HG03039 (cell line): ENCODE measurements around the gene ERN2.

ENCODE experiments used
- ATAC-seq: cut with Tn5 transposase; IDR thresholded peaks from one replicate; pipeline ENCODE4 v1.9.1; 2021; ENCODE audit warnings: mild to moderate bottlenecking, moderate library complexity; ENCODE audit not compliant: unreplicated experiment

The ERN2 gene

GRCh38 chr16:23689442-23690187, 23.4 kb downstream of the ERN2 start:
- ATAC-seq, result no peak

DNA sequence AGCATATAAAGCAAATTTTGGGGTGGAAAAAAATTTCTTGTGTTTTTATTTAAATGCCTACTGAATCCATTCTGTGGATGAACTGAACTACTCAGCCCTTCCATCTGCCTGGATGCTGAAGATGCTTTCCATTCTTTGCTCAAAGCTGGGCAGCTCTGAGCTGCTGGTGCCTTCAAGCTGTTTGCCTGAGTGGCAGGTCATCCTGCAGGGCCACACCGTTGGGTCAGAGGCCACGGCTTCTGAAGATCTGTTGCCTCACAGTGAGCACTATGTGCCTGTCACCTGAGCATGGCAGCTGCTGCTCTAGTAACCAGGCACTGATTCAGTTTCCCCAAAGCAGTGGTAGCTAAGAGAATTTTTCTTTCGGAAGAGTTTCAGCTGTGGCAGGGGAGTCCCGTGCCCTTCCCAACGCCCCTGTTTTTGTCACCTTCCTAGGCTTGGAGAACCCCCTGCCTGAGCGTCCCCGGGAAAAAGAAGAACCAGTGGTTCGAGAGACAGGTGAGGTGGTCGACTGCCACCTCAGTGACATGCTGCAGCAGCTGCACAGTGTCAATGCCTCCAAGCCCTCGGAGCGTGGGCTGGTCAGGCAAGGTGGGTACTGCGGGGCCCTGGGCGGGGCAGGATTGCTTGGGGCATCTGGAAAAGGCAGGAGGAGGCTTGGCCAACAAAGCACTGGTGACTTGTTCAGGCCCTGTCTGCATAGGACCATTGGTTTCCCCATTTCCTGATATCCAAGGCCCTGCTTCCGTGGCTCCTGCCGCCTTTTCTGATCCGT, 25.8 kb downstream of the ERN2 start:
- no peak for ATAC-seq

- ATAC-seq, result no peak
Measured at GRCh38 chr16:23683487-23683886, 29.5 kb downstream of the ERN2 start.

- no peak for ATAC-seq
Measured at GRCh38 chr16:23682181-23682580, 30.8 kb downstream of the ERN2 start.

DNA sequence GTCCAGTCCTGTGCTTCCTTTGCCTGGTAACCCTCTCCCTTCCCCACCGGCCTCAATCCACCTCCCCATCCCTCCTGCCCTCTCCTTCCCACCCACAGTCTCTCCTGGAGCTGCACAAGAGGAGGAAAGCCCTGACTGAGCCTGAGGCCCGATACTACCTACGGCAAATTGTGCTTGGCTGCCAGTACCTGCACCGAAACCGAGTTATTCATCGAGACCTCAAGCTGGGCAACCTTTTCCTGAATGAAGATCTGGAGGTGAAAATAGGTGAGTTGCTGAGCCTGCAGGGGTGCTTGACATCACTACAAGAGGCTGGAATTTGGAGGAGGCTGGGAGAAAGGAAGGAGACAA, 33.1 kb downstream of the ERN2 start:
- no peak for ATAC-seq

DNA sequence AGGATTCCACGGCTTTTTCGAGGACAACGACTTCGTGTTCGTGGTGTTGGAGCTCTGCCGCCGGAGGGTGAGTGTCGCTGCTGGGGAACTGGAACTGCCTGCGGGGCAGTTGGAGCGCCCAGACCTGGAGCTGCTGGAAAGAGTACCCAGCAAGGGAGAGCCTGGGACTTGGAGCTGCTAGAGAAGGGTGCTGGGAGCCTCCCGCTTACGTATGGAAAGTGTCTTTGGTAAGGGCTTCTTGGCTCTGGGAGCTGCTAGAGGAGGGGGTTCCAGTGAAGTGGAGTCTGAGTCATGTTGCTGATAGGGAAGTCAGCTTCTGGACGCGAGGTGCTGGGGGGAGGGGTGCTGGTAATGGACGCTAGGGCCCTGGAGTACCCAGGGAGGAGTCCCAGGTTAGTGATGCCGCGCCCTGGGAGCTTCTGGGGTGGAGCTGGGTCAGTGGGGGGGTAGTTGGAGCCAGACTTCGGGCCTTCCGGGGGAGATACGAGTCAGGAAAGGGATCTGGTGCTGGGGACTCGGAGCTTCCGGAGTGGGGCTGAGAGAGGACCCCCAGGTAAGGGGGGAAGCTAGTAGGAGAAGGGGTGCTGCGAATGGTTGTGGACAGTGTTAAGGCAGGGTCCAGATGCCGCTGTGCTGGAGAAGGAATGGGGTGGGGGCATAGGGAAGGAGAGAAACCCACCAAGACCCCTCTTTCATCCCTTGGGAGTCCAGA, 33.6 kb downstream of the ERN2 start:
- no peak for ATAC-seq

DNA sequence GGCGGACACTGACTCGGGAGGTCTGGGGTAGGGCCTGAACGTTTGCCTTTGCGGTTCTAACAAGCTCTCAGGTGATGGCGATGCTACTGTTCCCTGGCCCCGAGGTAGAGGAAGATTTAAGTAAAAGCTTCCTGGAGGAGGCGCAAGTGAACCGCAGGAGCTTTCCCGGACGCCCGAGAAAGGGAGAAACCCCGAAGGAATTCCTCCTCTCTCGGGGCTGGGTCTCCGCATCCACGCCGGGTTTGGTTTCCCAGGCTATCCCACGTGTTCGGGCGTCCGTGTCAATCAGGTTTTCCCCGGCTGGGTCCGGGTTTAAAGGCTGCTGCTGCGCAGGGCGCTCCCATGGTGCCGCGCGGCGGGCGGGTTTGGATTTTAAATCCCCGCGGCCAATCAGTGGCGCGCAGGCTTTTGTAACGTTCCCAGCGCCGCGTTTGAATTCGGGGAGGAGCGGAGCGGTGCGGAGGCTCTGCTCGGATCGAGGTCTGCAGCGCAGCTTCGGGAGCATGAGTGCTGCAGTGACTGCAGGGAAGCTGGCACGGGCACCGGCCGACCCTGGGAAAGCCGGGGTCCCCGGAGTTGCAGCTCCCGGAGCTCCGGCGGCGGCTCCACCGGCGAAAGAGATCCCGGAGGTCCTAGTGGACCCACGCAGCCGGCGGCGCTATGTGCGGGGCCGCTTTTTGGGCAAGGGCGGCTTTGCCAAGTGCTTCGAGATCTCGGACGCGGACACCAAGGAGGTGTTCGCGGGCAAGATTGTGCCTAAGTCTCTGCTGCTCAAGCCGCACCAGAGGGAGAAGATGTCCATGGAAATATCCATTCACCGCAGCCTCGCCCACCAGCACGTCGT, 34.4 kb downstream of the ERN2 start, which contains the start of gene PLK1:
Gene PLK1, plus strand, starts transcription at position 460 of the 844 bp plus-strand sequence. Its CDS starts 44 bp downstream, at position 504.
- ATAC-seq, result peak; percentile 70

GRCh38 chr16:23676924-23677480, 36.0 kb downstream of the ERN2 start:
- no peak for ATAC-seq

DNA sequence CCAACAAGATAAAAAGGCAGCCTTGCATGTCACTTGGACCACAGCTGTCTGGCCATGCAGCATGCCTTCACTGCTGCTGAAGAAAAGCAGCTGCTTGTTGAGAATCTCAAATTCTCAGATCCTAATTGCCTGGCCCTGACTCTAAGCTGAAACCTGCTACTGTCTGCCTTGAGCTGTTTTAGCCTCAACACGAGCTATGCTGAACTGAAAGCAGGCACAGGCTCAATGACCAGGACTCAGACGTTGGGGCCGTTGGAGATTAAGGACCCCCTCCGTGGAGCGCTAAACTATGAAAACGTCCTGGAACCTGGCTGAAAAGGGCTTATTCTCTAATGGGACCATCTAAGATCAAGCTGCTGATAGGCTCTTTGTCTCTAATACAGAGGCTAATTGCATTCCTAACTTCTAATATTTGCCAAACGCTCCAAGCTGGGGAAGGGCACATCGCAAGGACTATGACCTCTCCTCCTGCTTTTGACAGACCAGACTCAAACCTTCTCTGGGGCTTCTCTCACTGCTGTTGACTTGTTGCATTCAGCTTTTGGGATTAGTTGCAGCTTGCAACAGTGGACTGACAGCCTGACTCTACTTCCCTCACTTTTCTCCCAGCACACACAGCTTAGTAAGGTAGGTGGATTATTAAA, 38.9 kb downstream of the ERN2 start:
- ATAC-seq, result no peak

DNA sequence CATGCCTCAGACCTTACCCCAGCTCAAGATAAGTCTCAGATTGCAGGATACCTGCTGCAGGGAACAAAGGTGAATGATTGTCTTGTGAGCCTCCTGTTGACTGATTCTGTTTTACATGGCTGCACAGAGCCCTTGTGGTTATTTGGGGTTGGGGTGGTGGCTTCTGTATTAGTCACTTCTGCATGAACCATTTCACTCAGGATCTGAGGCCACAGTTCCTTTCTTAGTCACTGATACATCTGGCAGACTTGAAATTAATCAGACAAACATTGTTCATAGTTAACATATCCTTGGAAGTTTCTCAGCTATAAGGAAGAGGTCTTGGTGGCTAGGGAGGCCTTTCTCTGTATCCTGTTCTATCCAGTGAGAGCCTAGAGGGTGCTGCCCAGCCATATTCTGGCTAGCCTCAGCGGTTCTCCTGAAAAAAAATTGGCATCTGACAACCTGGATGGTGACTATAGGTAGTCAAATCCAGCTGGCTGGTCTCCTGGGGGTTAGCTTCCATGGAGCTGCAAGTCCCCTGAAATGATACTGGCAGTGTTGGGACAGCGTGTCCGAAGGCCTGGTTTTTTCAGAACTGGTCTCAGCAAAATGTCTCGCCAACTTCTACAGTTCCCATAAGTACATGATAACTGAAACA, 42.8 kb downstream of the ERN2 start:
- peak; percentile 91 for ATAC-seq

DNA sequence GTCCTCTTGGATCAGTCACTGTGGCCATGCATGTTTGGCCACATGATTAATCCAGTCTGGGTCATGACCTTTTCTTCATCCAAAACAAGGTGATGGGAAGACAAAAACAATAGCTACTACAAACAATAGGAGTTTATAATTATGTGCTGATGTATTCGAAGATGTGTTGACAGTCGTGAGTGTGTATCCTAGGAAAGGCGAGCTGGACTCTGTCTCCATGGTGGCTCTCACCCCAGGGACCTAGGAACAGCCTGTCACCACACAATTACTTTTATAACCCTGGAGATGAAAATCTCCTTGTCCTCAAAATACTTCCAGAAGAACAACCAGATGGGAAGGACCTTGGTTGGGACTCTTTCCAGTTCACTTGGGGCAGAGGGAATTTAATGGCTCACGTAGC, 44.1 kb downstream of the ERN2 start:
- ATAC-seq, result no peak

DNA sequence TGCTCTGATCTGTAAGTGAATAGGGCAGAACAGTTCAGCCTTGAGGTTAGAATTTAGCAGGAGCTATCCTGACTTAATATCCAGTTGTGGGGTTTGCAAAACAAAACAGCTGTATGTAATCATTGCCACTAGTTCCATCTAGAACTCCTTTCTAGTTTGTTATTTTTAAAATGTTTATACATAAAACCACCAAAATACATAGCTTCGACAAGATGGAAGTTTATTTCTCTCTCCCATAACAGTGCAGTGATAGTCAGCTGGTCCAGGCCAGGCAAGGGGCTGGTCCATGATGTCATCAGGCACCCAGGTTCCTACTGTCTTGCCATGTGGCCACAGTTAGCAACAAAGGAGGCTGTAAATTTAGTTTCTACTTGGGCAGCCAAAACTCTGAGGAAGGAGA, 44.8 kb downstream of the ERN2 start:
- ATAC-seq, result no peak

- ATAC-seq, result no peak
Measured at GRCh38 chr16:23667355-23667659, 45.7 kb downstream of the ERN2 start.

DNA sequence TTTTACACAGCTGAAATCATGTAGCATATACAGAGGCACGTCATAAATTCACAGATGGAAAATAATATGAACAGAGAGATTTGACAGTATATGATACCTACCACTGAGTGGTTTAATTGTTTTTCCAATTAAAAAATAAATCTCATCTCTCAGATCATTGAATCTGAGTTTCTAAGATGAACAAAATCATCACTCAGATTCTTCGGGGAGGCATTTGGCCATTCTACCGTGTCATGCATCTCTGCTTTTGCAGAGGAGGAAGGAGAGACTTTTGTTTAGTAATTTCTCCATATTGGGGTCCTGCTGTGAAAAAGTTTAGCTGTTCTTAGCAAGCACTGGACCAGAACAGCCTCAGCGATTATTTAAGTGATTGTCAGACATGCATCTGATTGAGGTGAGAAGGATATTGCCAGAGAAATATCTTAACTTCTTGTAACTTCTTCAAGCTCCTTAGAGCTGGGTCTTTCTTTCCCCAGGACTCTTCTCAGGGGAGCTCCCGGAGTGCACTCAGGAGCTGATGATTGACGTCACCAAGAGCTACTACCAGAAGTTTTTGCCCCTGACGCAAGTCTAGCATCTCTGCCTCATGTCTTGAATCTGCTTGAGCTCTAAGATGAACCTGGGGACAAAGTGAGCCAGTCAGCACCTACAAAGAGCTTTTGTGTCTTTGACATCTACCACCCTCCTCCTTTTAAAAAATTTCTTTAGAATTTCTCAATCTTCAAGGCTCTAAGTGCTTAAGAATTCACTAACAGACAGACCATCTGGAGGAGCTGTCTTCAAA, 46.3 kb downstream of the ERN2 start:
- ATAC-seq, result no peak

- ATAC-seq, result no peak
Measured at GRCh38 chr16:23663918-23664317, 49.1 kb downstream of the ERN2 start.

- no peak for ATAC-seq
Measured at GRCh38 chr16:23651943-23652468, 61.0 kb downstream of the ERN2 start.

GRCh38 chr16:23650674-23651416, 62.2 kb downstream of the ERN2 start:
- ATAC-seq, result no peak

- no peak for ATAC-seq
Measured at GRCh38 chr16:23642246-23642774, 70.7 kb downstream of the ERN2 start.
